T1000 (cell line): ENCODE measurements around the gene CASK.

Experiments used
- DNase-seq: peaks from one replicate; lab custom pipeline; 2025; ENCODE audit warnings: mixed read lengths; lab: John Stamatoyannopoulos, UW

Gene CASK

GRCh38 chrX:41563876-41564275 is 359.5 kb downstream of the CASK start:
- no peak for DNase-seq

GRCh38 chrX:41561045-41561444 is 362.3 kb downstream of the CASK start:
- DNase-seq, result no peak

GRCh38 chrX:41559235-41560052 is 363.9 kb downstream of the CASK start:
- DNase-seq, result no peak

GRCh38 chrX:41558531-41558930 is 364.8 kb downstream of the CASK start:
- DNase-seq, result no peak

- DNase-seq, result no peak
Measured at GRCh38 chrX:41556958-41557357, 366.4 kb downstream of the CASK start.

- no peak for DNase-seq
Measured at GRCh38 chrX:41553688-41554087, 369.7 kb downstream of the CASK start.

- no peak for DNase-seq
Measured at GRCh38 chrX:41548411-41548810, 374.9 kb downstream of the CASK start.

- no peak for DNase-seq
Measured at GRCh38 chrX:41543668-41544067, 379.7 kb downstream of the CASK start.

GRCh38 chrX:41543025-41543424 is 380.3 kb downstream of the CASK start:
- DNase-seq, result no peak

GRCh38 chrX:41542536-41542935 is 380.8 kb downstream of the CASK start:
- no peak for DNase-seq

GRCh38 chrX:41542135-41542534 is 381.2 kb downstream of the CASK start:
- DNase-seq, result no peak

GRCh38 chrX:41541386-41541785 is 382.0 kb downstream of the CASK start:
- no peak for DNase-seq

GRCh38 chrX:41538707-41539106 is 384.6 kb downstream of the CASK start:
- no peak for DNase-seq

- no peak for DNase-seq
Measured at GRCh38 chrX:41530085-41530484, 393.3 kb downstream of the CASK start.

- no peak for DNase-seq
Measured at GRCh38 chrX:41529221-41529620, 394.1 kb downstream of the CASK start.

GRCh38 chrX:41528784-41529183 is 394.6 kb downstream of the CASK start:
- DNase-seq, result no peak

GRCh38 chrX:41526925-41527324 is 396.4 kb downstream of the CASK start:
- no peak for DNase-seq

- DNase-seq, result no peak
Measured at GRCh38 chrX:41526271-41526670, 397.1 kb downstream of the CASK start.

- DNase-seq, result no peak
Measured at GRCh38 chrX:41522671-41523070, 400.7 kb downstream of the CASK start.

GRCh38 chrX:41522081-41522480 is 401.3 kb downstream of the CASK start:
- no peak for DNase-seq

GRCh38 chrX:41519468-41519867 is 403.9 kb downstream of the CASK start:
- DNase-seq, result no peak

- DNase-seq, result no peak
Measured at GRCh38 chrX:41518841-41519220, 404.5 kb downstream of the CASK start.

GRCh38 chrX:41518127-41518840 is 405.1 kb downstream of the CASK start:
- no peak for DNase-seq
